Measurements from ENCODE around the gene MAPRE3.

DNA sequence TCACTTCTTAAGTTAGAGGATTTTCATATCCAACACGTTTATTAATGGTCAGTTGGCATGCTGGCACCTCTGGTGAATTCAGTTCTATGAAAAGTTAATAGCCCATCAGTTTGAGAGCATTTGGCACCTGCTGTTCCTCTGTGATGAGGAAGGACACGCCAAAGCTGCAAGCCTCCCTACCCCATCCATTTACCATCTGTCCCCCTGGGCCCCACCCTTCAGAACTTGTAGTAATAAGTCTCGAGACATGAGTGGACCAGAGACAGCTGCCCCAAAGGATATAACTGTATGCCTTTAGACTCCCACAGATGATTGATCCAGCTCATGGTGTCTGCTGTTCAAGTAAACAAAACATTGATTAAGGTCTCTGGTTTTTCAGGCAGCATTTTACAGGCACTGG, 94.7 kb downstream of the MAPRE3 start:
- TF ChIP-seq POLR2A (IDR thresholded peaks at IDR 0.05): no peak
- TF ChIP-seq, protein P1, sequence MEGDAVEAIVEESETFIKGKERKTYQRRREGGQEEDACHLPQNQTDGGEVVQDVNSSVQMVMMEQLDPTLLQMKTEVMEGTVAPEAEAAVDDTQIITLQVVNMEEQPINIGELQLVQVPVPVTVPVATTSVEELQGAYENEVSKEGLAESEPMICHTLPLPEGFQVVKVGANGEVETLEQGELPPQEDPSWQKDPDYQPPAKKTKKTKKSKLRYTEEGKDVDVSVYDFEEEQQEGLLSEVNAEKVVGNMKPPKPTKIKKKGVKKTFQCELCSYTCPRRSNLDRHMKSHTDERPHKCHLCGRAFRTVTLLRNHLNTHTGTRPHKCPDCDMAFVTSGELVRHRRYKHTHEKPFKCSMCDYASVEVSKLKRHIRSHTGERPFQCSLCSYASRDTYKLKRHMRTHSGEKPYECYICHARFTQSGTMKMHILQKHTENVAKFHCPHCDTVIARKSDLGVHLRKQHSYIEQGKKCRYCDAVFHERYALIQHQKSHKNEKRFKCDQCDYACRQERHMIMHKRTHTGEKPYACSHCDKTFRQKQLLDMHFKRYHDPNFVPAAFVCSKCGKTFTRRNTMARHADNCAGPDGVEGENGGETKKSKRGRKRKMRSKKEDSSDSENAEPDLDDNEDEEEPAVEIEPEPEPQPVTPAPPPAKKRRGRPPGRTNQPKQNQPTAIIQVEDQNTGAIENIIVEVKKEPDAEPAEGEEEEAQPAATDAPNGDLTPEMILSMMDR (IDR thresholded peaks at IDR 0.05): no peak

All from right lobe of liver (tissue), 4 donors.